Fibroblast of peridontal ligament (primary cell): Measurements from ENCODE around the gene PTPRN2.
"Not testable (repeated sequence)": the region's sequence is repeated elsewhere in the genome, so short reads cannot be mapped to it uniquely, and the experiment has no call there.

Source experiments
- DNase-seq: peaks from one replicate; pipeline ENCODE4 v3.0.0-alpha.2; 2010; ENCODE audit errors: extremely low read depth

Gene PTPRN2

GRCh38 chr7:158229945-158230344 lies 357.7 kb downstream of the PTPRN2 start:
- no peak for DNase-seq

DNA sequence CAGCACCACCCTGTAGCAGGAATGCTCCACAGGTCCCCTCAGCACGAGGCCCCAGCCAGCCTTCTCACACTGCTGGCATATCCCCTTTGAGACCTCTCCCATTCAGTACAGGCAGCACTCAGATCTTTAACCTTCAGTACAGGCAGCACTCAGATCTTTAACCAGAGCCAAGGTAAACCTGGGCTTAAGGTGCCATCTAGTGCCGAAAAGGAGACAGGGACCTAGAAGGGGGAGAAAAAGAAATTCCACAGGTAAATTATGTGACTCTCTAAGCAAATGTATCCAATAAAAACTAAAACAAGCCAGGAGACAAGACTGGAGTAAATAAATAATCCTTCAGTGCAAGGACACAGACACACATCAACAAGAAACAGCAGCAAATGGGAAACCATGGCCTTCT lies 358.6 kb downstream of the PTPRN2 start:
- DNase-seq = no peak

DNA sequence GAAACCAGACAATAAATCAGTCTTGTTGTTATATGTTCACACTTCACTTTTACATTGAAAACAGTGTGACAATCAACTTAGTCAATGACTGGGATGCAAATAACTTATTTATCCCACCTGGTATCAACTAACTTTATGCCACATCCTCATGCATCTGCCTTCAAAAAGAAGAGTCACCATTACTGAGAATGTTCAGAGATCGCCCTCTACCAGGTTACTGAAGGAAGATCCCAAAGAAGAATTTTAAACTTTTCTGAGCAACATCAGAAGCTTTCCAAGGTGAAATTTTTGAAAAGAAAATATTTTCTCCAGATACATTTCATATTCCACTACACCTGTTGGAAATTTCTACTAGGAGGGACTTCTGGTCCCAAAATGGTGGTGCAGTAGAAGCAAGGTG lies 359.5 kb downstream of the PTPRN2 start:
- DNase-seq = no peak

DNA sequence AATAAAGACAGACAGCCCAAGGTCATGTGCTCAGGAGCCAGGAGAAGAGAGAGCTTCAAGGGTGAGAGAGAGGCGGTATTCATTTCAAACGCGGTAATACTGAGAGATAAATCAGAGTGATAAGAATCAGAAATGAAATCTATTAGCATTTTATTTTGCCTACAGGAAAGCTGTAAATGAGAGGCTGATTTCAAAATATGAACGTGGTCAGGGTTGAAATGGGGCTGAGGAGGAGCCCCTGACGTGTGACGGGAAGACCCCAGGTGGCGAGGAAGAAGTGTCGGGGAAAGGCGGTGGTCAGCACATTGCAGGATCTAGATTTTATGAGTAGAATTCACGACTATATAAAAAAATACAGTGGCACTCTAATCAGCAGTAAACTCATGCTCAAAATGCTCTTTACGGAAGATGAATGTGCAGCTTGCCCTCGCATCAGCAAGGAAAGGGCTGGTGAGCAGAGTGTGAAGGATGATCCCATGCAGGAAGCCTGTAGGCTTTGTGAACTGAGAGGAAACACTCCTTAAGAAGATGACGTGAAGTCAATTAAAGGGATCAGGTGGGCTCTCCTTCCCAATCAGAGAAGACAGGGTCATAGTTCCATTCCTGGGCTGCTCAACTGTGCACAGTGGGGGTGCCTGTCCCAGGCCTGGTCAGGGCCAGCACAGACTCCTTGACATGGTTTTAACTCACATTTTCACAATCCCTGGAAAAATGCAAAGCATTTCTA lies 360.2 kb downstream of the PTPRN2 start:
- DNase-seq = no peak

DNA sequence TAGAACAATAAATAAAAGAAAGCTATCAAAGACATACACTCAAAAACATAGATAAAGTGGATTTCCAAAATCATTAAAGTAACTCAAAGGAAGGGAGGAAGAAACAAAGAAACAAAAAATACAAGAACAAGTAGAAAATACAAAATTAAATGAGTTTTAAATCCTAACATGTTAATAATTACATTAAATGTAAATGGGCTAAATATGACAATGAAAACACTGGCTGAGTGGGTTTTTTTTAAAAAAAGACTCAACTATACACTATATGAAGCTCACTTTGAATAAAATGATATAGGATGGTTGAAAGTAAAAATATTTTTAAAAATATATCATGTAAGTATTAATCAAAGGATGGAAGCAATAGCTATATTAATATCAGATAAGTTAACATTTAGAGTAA lies 371.4 kb downstream of the PTPRN2 start:
- no peak for DNase-seq

DNA sequence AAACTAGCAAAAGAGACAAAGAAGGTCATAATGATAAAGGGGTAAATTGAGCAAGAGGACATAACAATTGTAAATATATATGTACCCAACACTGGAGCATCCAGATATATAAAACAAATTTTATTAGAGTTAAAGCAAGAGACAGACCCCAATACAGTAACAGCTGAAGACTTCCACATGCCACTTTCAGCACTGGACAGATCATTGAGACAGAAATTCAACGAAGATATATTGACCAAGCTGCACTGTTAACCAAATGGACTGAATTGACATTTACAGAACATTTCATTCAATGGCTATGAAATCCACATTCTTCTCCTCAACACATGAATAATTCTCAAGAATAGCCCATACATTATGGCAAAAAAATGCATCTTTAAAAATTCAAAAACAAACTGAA lies 378.2 kb downstream of the PTPRN2 start:
- no peak for DNase-seq

- DNase-seq = no peak
Observed at GRCh38 chr7:158206341-158206740, 381.3 kb downstream of the PTPRN2 start.

GRCh38 chr7:158204453-158204852 lies 383.2 kb downstream of the PTPRN2 start:
- DNase-seq = no peak

DNA sequence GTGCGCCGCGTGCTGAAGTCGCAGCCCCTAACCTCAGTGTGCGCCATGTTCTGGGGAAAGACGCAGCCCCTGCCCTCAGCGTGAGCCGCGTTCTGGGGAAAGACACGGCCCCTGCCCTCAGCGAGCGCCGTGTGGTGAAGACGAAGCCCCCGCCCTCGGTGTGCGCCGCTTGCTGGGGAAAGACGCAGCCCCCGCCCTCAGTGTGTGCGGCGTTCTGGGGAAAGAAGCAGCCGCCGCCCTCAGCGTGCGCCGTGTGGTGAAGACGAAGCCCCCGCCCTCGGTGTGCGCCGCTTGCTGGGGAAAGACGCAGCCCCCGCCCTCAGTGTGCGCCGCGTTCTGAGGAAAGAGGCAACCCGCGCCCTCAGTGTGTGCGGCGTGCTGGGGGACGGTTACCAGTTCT lies 383.7 kb downstream of the PTPRN2 start:
- not testable (repeated sequence) for DNase-seq

DNA sequence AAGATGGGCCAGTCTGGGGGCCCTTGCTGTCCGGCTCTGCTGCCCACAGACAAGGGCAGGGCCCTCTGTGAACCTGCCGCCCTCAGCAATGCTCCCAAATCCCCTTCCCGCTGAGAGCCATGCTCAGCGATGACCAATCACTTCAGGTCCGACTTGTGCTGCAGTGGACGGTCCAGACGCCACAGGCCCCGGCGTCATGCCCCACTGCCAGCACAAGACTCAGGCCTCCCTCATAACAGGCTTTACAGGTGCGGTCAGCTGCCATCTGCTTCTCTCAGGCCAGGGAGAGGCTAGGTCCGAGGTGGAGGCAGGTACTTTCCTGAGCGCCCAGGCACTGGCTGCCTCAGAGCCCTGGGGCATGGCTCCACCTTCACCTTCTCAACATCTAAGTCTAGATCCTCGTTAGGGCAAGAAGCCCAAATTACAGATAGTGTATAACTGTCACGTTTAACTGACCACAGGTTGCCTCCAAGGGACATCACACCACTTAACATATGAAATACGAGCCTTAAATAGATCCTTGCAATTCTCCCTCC lies 393.2 kb downstream of the PTPRN2 start:
- no peak for DNase-seq

GRCh38 chr7:158193446-158193845 lies 394.2 kb downstream of the PTPRN2 start:
- no peak for DNase-seq

DNA sequence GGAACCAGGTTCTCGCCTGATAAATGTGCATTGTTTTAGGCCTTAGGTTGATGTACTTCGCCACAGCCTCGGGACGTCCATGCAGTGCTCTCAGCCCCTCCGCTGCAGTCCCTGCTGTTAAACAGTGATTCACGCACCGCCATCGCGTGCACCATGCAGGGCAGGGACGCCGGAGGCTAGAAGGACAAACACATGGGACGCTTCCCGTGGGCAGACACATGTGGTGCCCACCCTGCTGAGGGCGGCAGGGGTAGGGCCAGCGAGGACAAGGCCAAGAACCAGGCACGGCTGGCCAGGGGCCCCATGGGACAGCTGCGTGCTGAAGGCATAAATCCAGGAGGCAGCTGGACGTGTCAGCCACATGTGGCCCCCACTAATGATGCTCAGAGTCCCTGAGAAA lies 394.7 kb downstream of the PTPRN2 start:
- no peak for DNase-seq

DNA sequence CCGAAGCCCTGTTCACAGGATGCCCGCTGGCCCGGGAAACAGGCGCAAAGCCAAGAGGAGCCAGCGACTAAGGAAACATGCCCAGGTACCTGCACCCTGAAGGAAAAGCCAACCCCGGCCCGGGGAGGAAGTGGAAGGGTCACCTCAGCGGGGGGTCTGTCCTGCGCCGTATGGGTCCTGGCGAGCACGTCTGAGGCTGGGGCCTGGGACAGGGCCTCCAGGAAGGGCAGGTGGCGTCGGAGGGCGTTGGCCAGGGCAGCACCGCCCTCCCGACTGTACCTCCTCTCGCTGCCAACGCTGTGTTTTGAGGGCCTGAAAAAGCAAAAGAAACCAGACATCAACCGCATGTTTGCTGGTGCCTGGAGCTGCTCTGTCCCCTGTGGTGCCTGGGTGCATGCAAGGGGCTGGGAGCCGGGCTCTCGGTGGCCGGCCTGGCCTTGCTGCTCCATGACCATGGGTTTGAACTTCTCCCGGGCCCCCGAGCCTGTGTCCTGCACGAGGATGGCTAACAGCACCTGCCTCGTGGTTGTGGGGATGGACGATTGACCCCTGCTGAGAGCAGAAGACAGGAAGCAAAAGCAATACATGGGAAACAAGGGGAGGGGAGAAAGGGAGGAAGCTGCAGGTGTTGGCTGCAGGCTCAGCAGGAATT lies 395.3 kb downstream of the PTPRN2 start:
- DNase-seq = no peak

DNA sequence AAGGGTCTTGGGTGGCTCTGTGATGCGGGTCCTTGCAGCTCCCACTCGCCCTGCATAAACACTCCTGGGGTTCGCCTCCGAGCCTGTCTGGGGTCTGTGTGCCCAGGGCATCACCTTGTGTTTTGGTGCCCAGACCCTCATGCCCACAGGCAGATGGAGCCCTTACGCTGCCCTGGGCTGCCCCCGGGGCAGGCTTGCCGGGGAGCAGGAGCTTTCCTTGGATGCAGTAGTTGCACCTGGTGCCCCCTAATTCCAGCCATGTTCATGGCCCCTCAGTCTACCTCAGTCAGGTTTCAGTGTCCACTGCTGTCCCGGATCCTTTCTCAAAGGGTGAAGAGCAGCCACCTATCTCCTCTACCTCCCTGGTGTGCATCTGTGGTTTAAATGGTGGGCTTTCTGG lies 396.0 kb downstream of the PTPRN2 start:
- no peak for DNase-seq

GRCh38 chr7:158190756-158191155 lies 396.9 kb downstream of the PTPRN2 start:
- DNase-seq = no peak

DNA sequence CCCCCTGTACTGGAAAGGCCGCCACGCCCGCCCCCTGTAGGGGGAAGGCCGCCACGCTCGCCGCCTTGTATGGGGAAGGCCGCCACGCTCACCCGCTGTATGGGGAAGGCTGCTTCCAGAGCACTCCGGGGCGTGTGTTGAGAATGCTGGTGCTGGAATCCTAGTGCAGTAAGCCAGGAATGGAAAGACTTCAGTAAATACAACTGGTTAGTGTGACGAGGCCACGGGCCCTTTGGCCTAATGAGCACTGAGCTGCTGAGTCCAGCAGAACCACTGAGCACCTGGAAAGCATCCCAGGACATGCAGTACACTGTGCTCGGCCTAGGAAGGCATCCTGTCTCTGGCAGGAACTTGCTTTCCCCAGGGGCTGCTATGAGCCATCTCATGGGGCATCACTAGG lies 398.9 kb downstream of the PTPRN2 start:
- DNase-seq = no peak

- no peak for DNase-seq
Observed at GRCh38 chr7:158187694-158187994, 400.0 kb downstream of the PTPRN2 start.

GRCh38 chr7:158186864-158187693 lies 400.5 kb downstream of the PTPRN2 start:
- no peak for DNase-seq

GRCh38 chr7:158186406-158186805 lies 401.2 kb downstream of the PTPRN2 start:
- DNase-seq = no peak

- DNase-seq = no peak
Observed at GRCh38 chr7:158185653-158186052, 402.0 kb downstream of the PTPRN2 start.

DNA sequence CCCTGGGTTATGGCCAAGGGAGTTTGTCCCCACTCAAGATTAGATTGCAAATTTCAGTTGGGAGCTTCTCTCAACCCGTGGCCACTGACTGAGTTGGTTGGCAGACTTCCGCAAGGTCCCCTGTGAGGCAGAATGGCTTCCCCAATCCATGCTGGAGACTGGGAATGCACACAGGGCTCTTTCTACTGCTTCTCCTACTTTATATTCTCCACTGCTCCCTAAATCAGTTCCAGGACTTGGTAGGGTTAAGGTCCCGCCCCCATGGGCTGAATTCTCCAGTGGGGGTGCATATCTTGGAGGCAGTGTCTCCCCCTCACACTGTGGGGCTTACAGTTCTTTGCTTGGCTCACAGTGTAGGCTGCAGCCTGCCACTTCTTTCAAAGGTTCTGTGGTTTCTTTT lies 404.2 kb downstream of the PTPRN2 start:
- no peak for DNase-seq

- no peak for DNase-seq
Observed at GRCh38 chr7:158176561-158177173, 411.0 kb downstream of the PTPRN2 start.
